ENCODE measurements around the gene ACCS. TPM values are rescaled to one million over a fixed set of nuclear protein-coding genes. Genes with fewer than 3 reads are reported as not detected.

ACCS gene
- total and polyA plus RNA-seq, 8 donors = 10.1 to 68.1 (median 16.2) TPM

DNA sequence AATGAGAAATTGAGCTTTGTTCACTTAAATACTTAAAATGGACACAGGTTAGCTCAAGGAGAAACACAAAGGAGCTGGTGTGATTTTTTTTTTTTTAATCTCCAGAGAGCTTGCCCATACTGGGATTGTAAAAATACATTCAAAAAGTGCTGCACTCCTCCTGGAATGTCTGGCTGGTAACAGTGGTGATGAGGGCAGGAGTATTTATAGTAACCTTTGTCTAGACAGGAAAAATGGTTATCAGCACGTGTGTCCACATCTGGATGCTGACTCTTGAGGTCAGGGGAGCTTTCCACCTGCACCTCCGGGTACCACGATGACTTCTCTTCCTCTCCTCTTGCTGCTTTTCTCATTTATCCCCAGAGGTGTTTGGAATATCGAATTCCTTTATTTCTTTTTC lies 59.5 kb downstream of the ACCS start:
- intact Hi-C loops (cut with DNase I) = no loop called here
- Histone ChIP-seq H3K27me3 (no peaks in the 10 kb centered on the region), H3K36me3 (peaks cover 7 to 40% (median 9%) of the 10 kb centered on the region in 3 donors), H3K27ac (no peak overlapping the region), H3K4me3 (no peak overlapping the region), H3K4me1 (no peaks in the 10 kb centered on the region), H3K9me3 (no peaks in the 10 kb centered on the region)
- TF ChIP-seq, protein P1, sequence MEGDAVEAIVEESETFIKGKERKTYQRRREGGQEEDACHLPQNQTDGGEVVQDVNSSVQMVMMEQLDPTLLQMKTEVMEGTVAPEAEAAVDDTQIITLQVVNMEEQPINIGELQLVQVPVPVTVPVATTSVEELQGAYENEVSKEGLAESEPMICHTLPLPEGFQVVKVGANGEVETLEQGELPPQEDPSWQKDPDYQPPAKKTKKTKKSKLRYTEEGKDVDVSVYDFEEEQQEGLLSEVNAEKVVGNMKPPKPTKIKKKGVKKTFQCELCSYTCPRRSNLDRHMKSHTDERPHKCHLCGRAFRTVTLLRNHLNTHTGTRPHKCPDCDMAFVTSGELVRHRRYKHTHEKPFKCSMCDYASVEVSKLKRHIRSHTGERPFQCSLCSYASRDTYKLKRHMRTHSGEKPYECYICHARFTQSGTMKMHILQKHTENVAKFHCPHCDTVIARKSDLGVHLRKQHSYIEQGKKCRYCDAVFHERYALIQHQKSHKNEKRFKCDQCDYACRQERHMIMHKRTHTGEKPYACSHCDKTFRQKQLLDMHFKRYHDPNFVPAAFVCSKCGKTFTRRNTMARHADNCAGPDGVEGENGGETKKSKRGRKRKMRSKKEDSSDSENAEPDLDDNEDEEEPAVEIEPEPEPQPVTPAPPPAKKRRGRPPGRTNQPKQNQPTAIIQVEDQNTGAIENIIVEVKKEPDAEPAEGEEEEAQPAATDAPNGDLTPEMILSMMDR (IDR thresholded peaks at IDR 0.05) = no peak
- ATAC-seq (no peak), DNase-seq (no peak), FAIRE-seq (no peak)
- 85 to 87% methylated on average over 4 of the region's 4 CpGs for WGBS, 2 donors

DNA sequence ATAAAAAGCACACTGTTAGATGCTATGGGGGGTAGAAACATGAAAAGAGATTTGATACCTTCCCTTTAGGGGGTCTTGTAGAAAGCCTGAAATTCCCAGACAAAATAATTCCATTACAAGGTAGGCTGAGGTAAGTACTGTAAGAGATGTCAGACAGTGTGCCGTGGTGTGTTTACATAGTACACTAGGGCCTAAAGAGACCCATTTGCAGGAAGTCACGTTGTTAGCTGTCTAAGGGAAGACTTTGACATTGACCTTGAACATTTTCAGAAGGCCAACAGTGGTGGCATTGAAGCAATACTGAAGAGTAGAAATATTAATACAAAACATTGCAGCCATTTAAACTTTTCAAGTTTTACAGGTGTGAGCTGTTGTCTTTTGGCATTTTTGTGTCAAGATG lies 60.2 kb downstream of the ACCS start:
- no peaks in the 10 kb centered on the region for H3K4me1 ChIP-seq
- no peaks in the 10 kb centered on the region for H3K9me3 ChIP-seq
- no peak for DNase-seq
- no peaks in the 10 kb centered on the region for H3K27me3 ChIP-seq
- TF ChIP-seq, protein P1 (IDR thresholded peaks at IDR 0.05) = no peak
- no peak overlapping the region for H3K27ac ChIP-seq
- WGBS, 2 donors = 70% methylated on average over 2 of the region's 2 CpGs
- H3K36me3 ChIP-seq = peaks cover 7 to 45% (median 9%) of the 10 kb centered on the region in 3 donors
- no peak for ATAC-seq
- intact Hi-C loops (cut with DNase I) = no loop called here
- no peak for FAIRE-seq
- no peak overlapping the region for H3K4me3 ChIP-seq

DNA sequence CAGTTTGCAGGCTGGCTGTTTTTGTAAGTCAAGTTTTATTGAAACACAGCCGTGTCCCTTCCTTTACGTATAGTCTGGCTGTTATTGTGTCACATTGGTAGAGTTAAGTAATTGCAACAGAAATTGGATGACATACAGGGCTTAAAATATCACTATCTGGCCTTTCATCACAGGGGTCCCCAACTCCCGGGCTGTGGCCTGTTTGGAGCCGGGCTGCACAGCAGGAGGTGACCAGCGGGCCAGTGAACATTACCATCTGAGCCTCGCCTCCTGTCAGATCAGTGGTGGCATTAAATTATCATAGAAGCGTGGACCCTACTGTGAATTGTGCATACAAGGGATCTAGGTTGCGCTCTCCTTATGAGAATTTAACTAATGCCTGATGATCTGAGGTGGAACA lies 61.1 kb downstream of the ACCS start:
- intact Hi-C loops (cut with DNase I) = no loop called here
- Histone ChIP-seq H3K27ac (no peak overlapping the region), H3K36me3 (peaks cover 7 to 45% (median 9%) of the 10 kb centered on the region in 3 donors), H3K4me1 (no peaks in the 10 kb centered on the region), H3K27me3 (no peaks in the 10 kb centered on the region), H3K9me3 (no peaks in the 10 kb centered on the region), H3K4me3 (no peak overlapping the region)
- 94 to 95% methylated on average over 8 of the region's 8 CpGs for WGBS, 2 donors
- ATAC-seq = no peak
- TF ChIP-seq, protein P1 (IDR thresholded peaks at IDR 0.05) = no peak
- DNase-seq = no peak
- FAIRE-seq = no peak

DNA sequence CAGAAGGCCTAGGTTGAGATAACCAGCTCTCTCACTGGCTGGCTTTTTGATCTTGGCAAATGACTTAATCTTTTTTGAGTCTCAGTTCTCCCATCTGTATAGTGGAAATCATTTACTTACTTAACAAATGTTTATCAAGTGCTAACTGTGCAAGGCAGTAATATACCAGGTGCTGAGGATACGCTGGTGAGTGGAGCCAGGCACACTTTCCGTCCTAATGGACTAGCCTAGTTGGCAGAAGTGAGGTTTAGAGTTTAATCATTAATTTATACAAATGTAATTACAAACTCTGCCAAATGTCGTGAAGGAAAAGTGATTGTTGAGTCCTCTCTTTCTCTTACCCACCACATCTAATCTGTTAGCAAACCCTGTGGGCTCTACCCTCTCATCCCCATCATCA lies 62.7 kb downstream of the ACCS start:
- intact Hi-C loops (cut with DNase I) = no loop called here
- no peaks in the 10 kb centered on the region for H3K4me1 ChIP-seq
- FAIRE-seq (no peak), DNase-seq (no peak), ATAC-seq (no peak)
- no peak overlapping the region for H3K4me3 ChIP-seq
- no peaks in the 10 kb centered on the region for H3K9me3 ChIP-seq
- no peaks in the 10 kb centered on the region for H3K27me3 ChIP-seq
- peaks cover 7 to 45% (median 9%) of the 10 kb centered on the region in 3 donors for H3K36me3 ChIP-seq
- TF ChIP-seq, protein P1 (IDR thresholded peaks at IDR 0.05) = no peak
- H3K27ac ChIP-seq = no peak overlapping the region
- whole genome bisulfite sequencing, 2 donors = 21 to 23% methylated on average over 3 of the region's 3 CpGs

DNA sequence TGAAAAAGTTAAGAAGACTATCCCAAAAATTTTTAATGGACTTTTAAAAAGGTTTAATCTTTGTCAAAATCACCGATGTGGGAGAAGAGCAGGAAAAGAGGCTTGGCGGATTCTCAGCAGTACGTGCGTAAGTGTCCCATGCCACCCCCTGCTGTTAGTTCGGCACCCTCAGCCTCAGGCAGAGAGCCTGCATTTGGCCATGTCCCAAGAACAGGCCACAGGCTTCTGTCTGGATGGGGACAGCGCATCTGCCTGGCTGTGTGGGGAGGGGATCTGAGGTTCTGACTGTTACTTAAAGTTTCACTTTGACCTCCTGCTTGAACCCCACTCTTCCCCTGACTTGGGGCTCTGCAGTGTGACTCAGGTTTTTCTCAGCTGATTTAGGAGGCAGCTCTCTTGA lies 64.7 kb downstream of the ACCS start:
- intact Hi-C loops (cut with DNase I) = loop anchor here in 1 of 3 donors (10.0 kb wide), 1 partner anchor 404 kb away; no protein-coding TSS in a partner anchor

More for the DNA sequence above, 64.7 kb downstream of the ACCS start:
- ATAC-seq (no peak), DNase-seq (no peak), FAIRE-seq (no peak)
- Histone ChIP-seq H3K27me3 (no peaks in the 10 kb centered on the region), H3K4me1 (no peaks in the 10 kb centered on the region), H3K27ac (no peak overlapping the region), H3K4me3 (no peak overlapping the region), H3K9me3 (no peaks in the 10 kb centered on the region), H3K36me3 (peaks cover 4 to 35% (median 7%) of the 10 kb centered on the region in 3 donors)
- WGBS, 2 donors = 89 to 93% methylated on average over 6 of the region's 6 CpGs
- TF ChIP-seq, protein P1 (IDR thresholded peaks at IDR 0.05) = no peak
